Gastrocnemius medialis (tissue), 4 donors: Measurements from ENCODE around the gene FUOM. TPM values are rescaled to one million over a fixed set of nuclear protein-coding genes. Genes with fewer than 3 reads are reported as not detected.
A peak's percentile ranks its signal among the peaks of the same experiment; 100 is the strongest.

Experiments used
- ATAC-seq, 2 donors: fragments of 150-250 bp; one replicate each; pipeline ENCODE4 v1.9.1; 2016
- DNase-seq, 2 donors: peaks; one replicate each; pipeline ENCODE4 v3.0.0-alpha.2; 2019
- H3K27ac ChIP-seq, 4 donors: fragments of 200-600 bp; sonication (generic); 1 replicate in 1 of 4; 2 replicates in 3 of 4; pipeline ENCODE4 v1.5.1; 2016 to 2018; ENCODE audit warnings: mild to moderate bottlenecking in 2 of 4, moderate library complexity in 1 of 4
- H3K27me3 ChIP-seq, 3 donors: fragments of 200-600 bp; sonication (generic) in 2 of 3; 1 replicate in 1 of 3; 2 replicates in 2 of 3; pipeline versions ENCODE4 v1.5.1 to v1.6.0; 2016 to 2019; ENCODE audit warnings: mild to moderate bottlenecking in 1 of 3, moderate library complexity in 1 of 3
- H3K36me3 ChIP-seq, 2 donors: fragments of 200-600 bp; sonication (generic) in 1 of 2; one replicate each; pipeline ENCODE4 v1.5.1; 2017 to 2018
- H3K4me1 ChIP-seq, 2 donors: fragments of 200-600 bp; sonication (generic) in 1 of 2; one replicate each; pipeline ENCODE4 v1.5.1; 2016 to 2017; ENCODE audit warnings: mild to moderate bottlenecking in 2 of 2
- H3K4me3 ChIP-seq, 4 donors: fragments of 200-600 bp; sonication (generic) in 3 of 4; 1 replicate in 1 of 4; 2 replicates in 3 of 4; pipeline ENCODE4 v1.5.1; 2016 to 2019; ENCODE audit warnings: mild to moderate bottlenecking in 2 of 4
- H3K9me3 ChIP-seq, 3 donors: fragments of 200-600 bp; sonication (generic) in 2 of 3; 1 replicate in 1 of 3; 2 replicates in 2 of 3; pipeline ENCODE4 v1.5.1; 2016 to 2019
- CTCF ChIP-seq, 5 experiments: fragments of 450-650 bp in 3 of 5; fragments of 200-600 bp in 2 of 5; sonication (generic) in 2 of 5; IDR thresholded peaks in 4 of 5; conservative IDR thresholded peaks in 1 of 5; 1 replicate in 4 of 5; 2 replicates in 1 of 5; pipeline ENCODE4 v1.5.1; 2016 to 2019; ENCODE audit warnings: antibody characterized with exemption in 5 of 5, mild to moderate bottlenecking in 3 of 5, moderate library complexity in 3 of 5
- POLR2A ChIP-seq, 2 donors: fragments of 450-650 bp; IDR thresholded peaks; one replicate each; pipeline ENCODE4 v1.6.1; 2017; ENCODE audit warnings: antibody characterized with exemption in 2 of 2, mild to moderate bottlenecking in 2 of 2, moderate library complexity in 2 of 2
- in situ Hi-C, 4 donors: fragments of 200-750 bp; cut with MboI; loops; one replicate each; pipeline versions ENCODE4 v1.15.0 to v1.8.0; 2017; ENCODE audit warnings: low sequenced_read_pairs in 4 of 4
- intact Hi-C: fragments of 100-400 bp; cut with DNase I; formaldehyde crosslinking; loops from one replicate; pipeline ENCODE4 v1.15.1; 2023; ENCODE audit warnings: low total_unique reads
- total RNA-seq, 4 donors: library from RNA; depleted of rRNA; stranded (reverse); fragments of >200 nt; gene quantifications; one replicate each; pipeline versions ENCODE4 v1.1.0 to v1.2.3, GENCODE V29; 2016

The FUOM gene
- total RNA-seq, 4 donors from 2014 or later = 3.2 to 8.9 (median 5.6) TPM

- TF ChIP-seq POLR2A (IDR thresholded peaks at IDR 0.05) (no peak), CTCF (IDR thresholded peaks at IDR 0.05 in 4 of 5, conservative IDR thresholded peaks at IDR 0.05 in 1 of 5) (no peak)
- no peak overlapping the region for H3K4me3 ChIP-seq
- ATAC-seq = no peak
- peaks cover 0 to 74% of the 10 kb centered on the region in 2 donors for H3K36me3 ChIP-seq
- in situ Hi-C loops (no loop called here), intact Hi-C loops (no loop called here)
- DNase-seq = no peak
- no peaks in the 10 kb centered on the region for H3K27me3 ChIP-seq
- H3K9me3 ChIP-seq = no peaks in the 10 kb centered on the region
- peaks cover 8 to 9% of the 10 kb centered on the region in 2 donors for H3K4me1 ChIP-seq
- H3K27ac ChIP-seq = no peak overlapping the region
Observed at GRCh38 chr10:133399123-133399601, 41.3 kb upstream of the FUOM start.

GRCh38 chr10:133397938-133398337 is 40.1 kb upstream of the FUOM start:
- Histone ChIP-seq H3K36me3 (peaks cover 0 to 65% of the 10 kb centered on the region in 2 donors), H3K4me3 (no peak overlapping the region), H3K27me3 (no peaks in the 10 kb centered on the region), H3K27ac (no peak overlapping the region), H3K9me3 (no peaks in the 10 kb centered on the region), H3K4me1 (peaks cover 9 to 11% of the 10 kb centered on the region in 2 donors)
- DNase-seq (no peak), ATAC-seq (no peak)
- intact Hi-C loops (no loop called here), in situ Hi-C loops (no loop called here)
- TF ChIP-seq POLR2A (IDR thresholded peaks at IDR 0.05) (no peak), CTCF (IDR thresholded peaks at IDR 0.05 in 4 of 5, conservative IDR thresholded peaks at IDR 0.05 in 1 of 5) (no peak)

GRCh38 chr10:133396035-133396624 is 38.3 kb upstream of the FUOM start:
- ATAC-seq (no peak), DNase-seq (no peak)
- no peaks in the 10 kb centered on the region for H3K27me3 ChIP-seq
- no peak for TF ChIP-seq CTCF (IDR thresholded peaks at IDR 0.05 in 4 of 5, conservative IDR thresholded peaks at IDR 0.05 in 1 of 5)
- no peak for TF ChIP-seq POLR2A (IDR thresholded peaks at IDR 0.05)
- no peak overlapping the region for H3K27ac ChIP-seq
- in situ Hi-C loops = no loop called here
- intact Hi-C loops = no loop called here
- peaks cover 0 to 48% of the 10 kb centered on the region in 2 donors for H3K36me3 ChIP-seq
- no peaks in the 10 kb centered on the region for H3K9me3 ChIP-seq
- H3K4me1 ChIP-seq = peaks cover 9 to 11% of the 10 kb centered on the region in 2 donors
- H3K4me3 ChIP-seq = no peak overlapping the region

GRCh38 chr10:133394801-133395221 is 37.0 kb upstream of the FUOM start:
- TF ChIP-seq POLR2A (IDR thresholded peaks at IDR 0.05) (no peak), CTCF (IDR thresholded peaks at IDR 0.05 in 4 of 5, conservative IDR thresholded peaks at IDR 0.05 in 1 of 5) (no peak)
- ATAC-seq (peak in 1 of 2 donors; percentile 4), DNase-seq (no peak)
- Histone ChIP-seq H3K4me3 (peak overlapping the region; percentile 84 to 99 (median 90)), H3K9me3 (no peaks in the 10 kb centered on the region), H3K36me3 (peaks cover 0 to 36% of the 10 kb centered on the region in 2 donors), H3K4me1 (peaks cover 9 to 11% of the 10 kb centered on the region in 2 donors), H3K27me3 (no peaks in the 10 kb centered on the region), H3K27ac (peak overlapping the region; percentile 84 to 96 (median 90))
- in situ Hi-C loops = no loop called here
- intact Hi-C loops = loop anchor here (1.0 to 5.0 kb wide), 4 partner anchors 16 to 133 kb away; partner anchors contain the start of genes ECHS1, PAOX, TUBGCP2 and ZNF511
